SU-DHL-6 (cell line): ENCODE measurements around the gene ARNT2.

ENCODE experiments used
- H2AFZ ChIP-seq: fragments of 200-600 bp; sonication (generic); 2 replicates; pipeline ENCODE4 v1.6.1; 2014; ENCODE audit warnings: low read depth, mild to moderate bottlenecking, moderate library complexity, mixed read lengths, antibody characterized with exemption, low read length; ENCODE audit not compliant: severe bottlenecking
- H3F3A ChIP-seq: fragments of 200-600 bp; shearing (Covaris generic); 2 replicates; pipeline ENCODE4 v1.6.0; 2016; ENCODE audit warnings: antibody characterized with exemption, mild to moderate bottlenecking; ENCODE audit not compliant: insufficient read depth
- H3K27ac ChIP-seq: fragments of 200-600 bp; sonication (generic); 2 replicates; pipeline ENCODE4 v1.5.1; 2016; ENCODE audit warnings: low read depth, mild to moderate bottlenecking, low read length, moderate library complexity, mixed read lengths
- H3K27me3 ChIP-seq: fragments of 200-600 bp; sonication (generic), shearing (Covaris generic); 2 replicates; pipeline ENCODE4 v1.6.0; 2014; ENCODE audit warnings: mild to moderate bottlenecking, low read length
- H3K36me3 ChIP-seq: fragments of 200-600 bp; sonication (generic); 2 replicates; pipeline ENCODE4 v1.6.1; 2014; ENCODE audit warnings: mild to moderate bottlenecking, low read length, mixed read lengths
- H3K4me2 ChIP-seq: fragments of 300-600, 200-600 bp; shearing (Covaris generic), sonication (generic); 2 replicates; pipeline ENCODE4 v1.6.0; 2014; ENCODE audit warnings: low read length, low read depth, mild to moderate bottlenecking; ENCODE audit not compliant: poor library complexity, severe bottlenecking
- H3K4me3 ChIP-seq: fragments of 200-600 bp; sonication (generic); 2 replicates; pipeline ENCODE4 v1.5.1; 2014; ENCODE audit warnings: antibody characterized with exemption, low read length, mild to moderate bottlenecking, mixed read lengths; ENCODE audit not compliant: insufficient read depth, poor library complexity, severe bottlenecking
- H3K79me2 ChIP-seq: fragments of 200-600 bp; sonication (generic); 2 replicates; pipeline ENCODE4 v1.6.1; 2014; ENCODE audit warnings: mild to moderate bottlenecking, low read length, moderate library complexity; ENCODE audit not compliant: insufficient read depth
- H3K9ac ChIP-seq: fragments of 200-600 bp; sonication (generic); 2 replicates; pipeline ENCODE4 v1.7.0; 2014; ENCODE audit warnings: mild to moderate bottlenecking, low read length
- H3K9me2 ChIP-seq: fragments of 200-600 bp; sonication (generic); replicated peaks from 2 replicates; pipeline ENCODE4 v1.6.1; 2014; ENCODE audit warnings: low read length; ENCODE audit not compliant: insufficient read depth
- H3K9me3 ChIP-seq: fragments of 200-600 bp; sonication (generic); 2 replicates; pipeline ENCODE4 v1.6.1; 2014; ENCODE audit warnings: low read length, mixed read lengths; ENCODE audit not compliant: insufficient read depth
- H4K20me1 ChIP-seq: fragments of 200-600 bp; sonication (generic); 2 replicates; pipeline ENCODE4 v1.6.1; 2014; ENCODE audit warnings: low read depth, mild to moderate bottlenecking, antibody characterized with exemption, low read length, moderate library complexity, mixed read lengths
- EZH2phosphoT487 ChIP-seq: fragments of 200-600 bp; sonication (generic), shearing (Covaris generic); conservative IDR thresholded peaks from 2 replicates; pipeline ENCODE4 v1.6.1; 2018; ENCODE audit warnings: mild to moderate bottlenecking, antibody characterized with exemption, low read length, moderate library complexity, mixed read lengths
- TF ChIP-seq, protein P1 (sequence below): fragments of 200-600 bp; sonication (generic); IDR thresholded peaks from one replicate; pipeline ENCODE4 v1.5.1; 2017; ENCODE audit warnings: antibody characterized with exemption, mild to moderate bottlenecking, low read length, moderate library complexity; ENCODE audit not compliant: insufficient read depth, poor library complexity, severe bottlenecking

The ARNT2 gene

DNA sequence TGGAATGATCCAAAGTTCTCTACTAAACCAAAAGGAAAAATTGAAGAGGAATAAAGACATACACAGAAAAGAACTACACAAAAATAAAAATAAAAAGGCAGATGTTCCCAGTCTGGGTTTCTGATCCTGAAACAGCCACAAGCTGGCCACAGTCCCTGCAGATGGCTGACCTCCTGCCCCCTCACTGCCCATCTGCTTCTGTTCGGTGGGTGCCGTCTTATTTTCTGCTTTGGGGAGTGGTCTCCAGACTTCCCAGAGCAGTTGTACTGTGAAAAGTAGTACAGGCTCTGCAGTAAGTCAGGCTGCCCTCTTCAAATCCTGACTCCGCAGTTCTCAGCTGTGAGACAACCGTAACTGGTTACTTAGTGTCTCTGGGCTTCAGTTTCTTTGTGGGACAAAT is 94.5 kb downstream of the ARNT2 start:
- no peaks in the 10 kb centered on the region for H3K27me3 ChIP-seq
- H2AFZ ChIP-seq, result no peak overlapping the region
- TF ChIP-seq EZH2phosphoT487, result no peak
- no peaks in the 10 kb centered on the region for H3K9me2 ChIP-seq
- no peaks in the 10 kb centered on the region for H3F3A ChIP-seq
- H3K4me3 ChIP-seq, result no peak overlapping the region
- H4K20me1 ChIP-seq, result no peaks in the 10 kb centered on the region
- H3K36me3 ChIP-seq, result no peaks in the 10 kb centered on the region
- H3K9ac ChIP-seq, result no peak overlapping the region
- no peak overlapping the region for H3K4me2 ChIP-seq
- no peaks in the 10 kb centered on the region for H3K79me2 ChIP-seq
- H3K9me3 ChIP-seq, result no peaks in the 10 kb centered on the region
- H3K27ac ChIP-seq, result no peak overlapping the region

DNA sequence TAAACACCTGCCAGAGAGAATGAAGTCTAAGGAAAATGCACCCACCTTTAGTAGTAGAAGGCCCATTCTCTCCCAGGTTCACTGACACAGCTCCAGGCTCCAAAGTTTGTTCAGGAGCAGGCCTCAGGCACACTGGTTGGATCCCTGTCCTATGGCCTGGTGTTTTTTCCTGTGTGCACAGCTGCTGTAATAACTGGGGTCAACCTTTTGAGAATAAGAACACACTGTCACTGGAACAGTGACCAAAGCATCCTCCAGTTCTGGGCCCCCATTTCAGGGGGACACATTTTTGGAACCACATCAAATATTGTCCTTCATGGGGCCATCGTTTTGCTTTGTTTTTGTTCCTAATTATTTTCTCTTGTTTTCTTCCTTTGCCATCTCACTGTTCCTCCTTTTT is 95.8 kb downstream of the ARNT2 start:
- H3K27ac ChIP-seq, result no peak overlapping the region
- no peaks in the 10 kb centered on the region for H3F3A ChIP-seq
- H3K36me3 ChIP-seq, result no peaks in the 10 kb centered on the region
- no peak overlapping the region for H2AFZ ChIP-seq
- H3K27me3 ChIP-seq, result no peaks in the 10 kb centered on the region
- TF ChIP-seq, protein P1, sequence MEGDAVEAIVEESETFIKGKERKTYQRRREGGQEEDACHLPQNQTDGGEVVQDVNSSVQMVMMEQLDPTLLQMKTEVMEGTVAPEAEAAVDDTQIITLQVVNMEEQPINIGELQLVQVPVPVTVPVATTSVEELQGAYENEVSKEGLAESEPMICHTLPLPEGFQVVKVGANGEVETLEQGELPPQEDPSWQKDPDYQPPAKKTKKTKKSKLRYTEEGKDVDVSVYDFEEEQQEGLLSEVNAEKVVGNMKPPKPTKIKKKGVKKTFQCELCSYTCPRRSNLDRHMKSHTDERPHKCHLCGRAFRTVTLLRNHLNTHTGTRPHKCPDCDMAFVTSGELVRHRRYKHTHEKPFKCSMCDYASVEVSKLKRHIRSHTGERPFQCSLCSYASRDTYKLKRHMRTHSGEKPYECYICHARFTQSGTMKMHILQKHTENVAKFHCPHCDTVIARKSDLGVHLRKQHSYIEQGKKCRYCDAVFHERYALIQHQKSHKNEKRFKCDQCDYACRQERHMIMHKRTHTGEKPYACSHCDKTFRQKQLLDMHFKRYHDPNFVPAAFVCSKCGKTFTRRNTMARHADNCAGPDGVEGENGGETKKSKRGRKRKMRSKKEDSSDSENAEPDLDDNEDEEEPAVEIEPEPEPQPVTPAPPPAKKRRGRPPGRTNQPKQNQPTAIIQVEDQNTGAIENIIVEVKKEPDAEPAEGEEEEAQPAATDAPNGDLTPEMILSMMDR, result no peak
- no peak for TF ChIP-seq EZH2phosphoT487
- no peaks in the 10 kb centered on the region for H4K20me1 ChIP-seq
- H3K79me2 ChIP-seq, result no peaks in the 10 kb centered on the region
- no peaks in the 10 kb centered on the region for H3K9me3 ChIP-seq
- H3K9ac ChIP-seq, result no peak overlapping the region
- no peak overlapping the region for H3K4me3 ChIP-seq
- no peak overlapping the region for H3K4me2 ChIP-seq
- no peaks in the 10 kb centered on the region for H3K9me2 ChIP-seq

DNA sequence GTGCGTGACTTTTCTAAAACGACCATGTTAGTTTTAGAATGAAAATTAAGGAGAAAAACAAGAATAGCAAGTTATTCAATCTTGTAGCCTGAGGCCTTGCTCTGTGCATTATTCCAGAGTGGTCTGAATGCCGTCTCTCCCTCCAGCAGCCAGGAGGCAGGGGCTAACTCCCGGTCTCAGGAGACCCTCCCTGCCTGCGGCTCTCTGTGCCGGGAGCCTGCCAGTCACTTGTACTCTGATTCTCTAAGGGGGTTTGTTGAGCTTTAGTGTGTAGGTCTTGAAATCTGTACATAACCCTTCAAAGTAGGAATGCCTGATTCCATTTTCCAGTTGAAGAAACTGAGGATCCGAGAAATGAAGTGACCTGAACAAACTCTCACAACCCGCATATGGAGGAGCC is 97.3 kb downstream of the ARNT2 start:
- no peaks in the 10 kb centered on the region for H3K9me2 ChIP-seq
- no peaks in the 10 kb centered on the region for H3K27me3 ChIP-seq
- no peaks in the 10 kb centered on the region for H4K20me1 ChIP-seq
- no peaks in the 10 kb centered on the region for H3K79me2 ChIP-seq
- H3K36me3 ChIP-seq, result no peaks in the 10 kb centered on the region
- no peak overlapping the region for H3K4me2 ChIP-seq
- H3K9ac ChIP-seq, result no peak overlapping the region
- H3K9me3 ChIP-seq, result no peaks in the 10 kb centered on the region
- TF ChIP-seq, protein P1, result no peak
- no peak for TF ChIP-seq EZH2phosphoT487
- H3K27ac ChIP-seq, result no peak overlapping the region
- H3K4me3 ChIP-seq, result no peak overlapping the region
- no peaks in the 10 kb centered on the region for H3F3A ChIP-seq
- no peak overlapping the region for H2AFZ ChIP-seq

DNA sequence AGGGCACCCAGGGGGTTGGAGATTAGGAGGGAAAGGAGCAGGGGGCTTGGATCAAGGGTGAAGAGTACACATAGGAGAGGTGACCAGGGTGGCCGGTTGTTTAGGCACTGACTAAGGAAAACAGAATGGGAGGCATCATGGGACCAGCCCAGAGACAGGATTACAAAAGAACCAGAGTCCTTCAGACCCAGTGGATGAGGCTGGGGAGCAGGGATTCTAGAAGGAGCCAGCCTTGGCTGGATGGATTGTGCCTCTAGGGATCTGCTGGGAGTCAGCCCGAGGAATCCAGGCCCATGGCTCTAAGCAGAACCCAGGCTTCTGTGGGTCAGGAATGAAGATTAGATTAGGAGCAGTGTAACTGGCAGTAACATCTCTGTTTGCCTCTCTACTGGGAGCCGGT is 98.6 kb downstream of the ARNT2 start:
- H3K9ac ChIP-seq, result no peak overlapping the region
- H3K27me3 ChIP-seq, result no peaks in the 10 kb centered on the region
- TF ChIP-seq, protein P1, result no peak
- TF ChIP-seq EZH2phosphoT487, result no peak
- no peaks in the 10 kb centered on the region for H3K9me3 ChIP-seq
- H3K36me3 ChIP-seq, result no peaks in the 10 kb centered on the region
- H3K4me2 ChIP-seq, result no peak overlapping the region
- H3K9me2 ChIP-seq, result no peaks in the 10 kb centered on the region
- H2AFZ ChIP-seq, result no peak overlapping the region
- no peaks in the 10 kb centered on the region for H4K20me1 ChIP-seq
- H3K4me3 ChIP-seq, result no peak overlapping the region
- no peak overlapping the region for H3K27ac ChIP-seq
- H3F3A ChIP-seq, result no peaks in the 10 kb centered on the region
- H3K79me2 ChIP-seq, result no peaks in the 10 kb centered on the region
